Measurements from ENCODE around the gene E2F8.

The E2F8 gene

DNA sequence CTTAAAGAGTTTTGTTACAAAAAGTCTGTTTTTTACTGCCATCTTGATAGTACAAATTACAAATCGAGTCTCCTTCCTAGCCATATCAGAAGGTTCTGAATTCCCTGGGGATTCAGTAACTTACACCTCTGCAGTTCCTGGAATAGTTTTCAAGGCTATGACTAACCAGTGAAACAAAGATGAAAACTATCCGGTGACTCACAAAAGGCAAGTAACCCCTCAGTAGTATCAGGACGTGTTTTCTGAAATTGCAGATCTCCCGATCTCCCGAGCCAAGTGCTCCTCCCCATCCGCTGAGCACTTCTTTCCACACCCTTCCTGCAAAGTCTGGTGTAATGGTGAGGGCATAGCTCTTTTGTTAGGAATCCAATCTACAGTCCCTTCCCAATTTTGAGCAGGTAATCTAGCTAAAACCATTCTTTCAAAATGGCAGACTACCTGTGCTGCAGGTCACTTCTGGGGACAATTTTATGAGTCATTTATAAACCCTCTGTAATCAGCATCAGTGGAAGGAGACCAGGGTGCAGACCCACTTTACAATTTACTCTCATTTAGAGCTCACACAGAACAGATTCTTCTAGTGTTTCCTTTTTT is 7.7 kb downstream of the E2F8 start:
- Histone ChIP-seq H3K9ac (no peak overlapping the region), H4K20me1 (ENCODE audit: insufficient read depth) (no peaks in the 10 kb centered on the region), H3K4me1 (ENCODE audit: low read depth, poor library complexity, severe bottlenecking) (peaks cover 1% of the 10 kb centered on the region), H3K4me3 (IDR thresholded peaks at IDR 0.05; ENCODE audit: insufficient read depth, low read depth, low read length) (no peak overlapping the region), H2AFZ (ENCODE audit: low read depth) (no peak overlapping the region), H3K4me2 (no peak overlapping the region), H3K27ac (no peak overlapping the region), H3K79me2 (ENCODE audit: insufficient read depth, low read depth) (no peaks in the 10 kb centered on the region), H3K27me3 (ENCODE audit: insufficient read depth, low read depth) (no peaks in the 10 kb centered on the region), H3K36me3 (ENCODE audit: insufficient read depth) (no peaks in the 10 kb centered on the region; the same call in 1 of the 2 replicates)
- TF ChIP-seq, protein P1, sequence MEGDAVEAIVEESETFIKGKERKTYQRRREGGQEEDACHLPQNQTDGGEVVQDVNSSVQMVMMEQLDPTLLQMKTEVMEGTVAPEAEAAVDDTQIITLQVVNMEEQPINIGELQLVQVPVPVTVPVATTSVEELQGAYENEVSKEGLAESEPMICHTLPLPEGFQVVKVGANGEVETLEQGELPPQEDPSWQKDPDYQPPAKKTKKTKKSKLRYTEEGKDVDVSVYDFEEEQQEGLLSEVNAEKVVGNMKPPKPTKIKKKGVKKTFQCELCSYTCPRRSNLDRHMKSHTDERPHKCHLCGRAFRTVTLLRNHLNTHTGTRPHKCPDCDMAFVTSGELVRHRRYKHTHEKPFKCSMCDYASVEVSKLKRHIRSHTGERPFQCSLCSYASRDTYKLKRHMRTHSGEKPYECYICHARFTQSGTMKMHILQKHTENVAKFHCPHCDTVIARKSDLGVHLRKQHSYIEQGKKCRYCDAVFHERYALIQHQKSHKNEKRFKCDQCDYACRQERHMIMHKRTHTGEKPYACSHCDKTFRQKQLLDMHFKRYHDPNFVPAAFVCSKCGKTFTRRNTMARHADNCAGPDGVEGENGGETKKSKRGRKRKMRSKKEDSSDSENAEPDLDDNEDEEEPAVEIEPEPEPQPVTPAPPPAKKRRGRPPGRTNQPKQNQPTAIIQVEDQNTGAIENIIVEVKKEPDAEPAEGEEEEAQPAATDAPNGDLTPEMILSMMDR (conservative IDR thresholded peaks at IDR 0.05; ENCODE audit: low read depth, low read length), result no peak

DNA sequence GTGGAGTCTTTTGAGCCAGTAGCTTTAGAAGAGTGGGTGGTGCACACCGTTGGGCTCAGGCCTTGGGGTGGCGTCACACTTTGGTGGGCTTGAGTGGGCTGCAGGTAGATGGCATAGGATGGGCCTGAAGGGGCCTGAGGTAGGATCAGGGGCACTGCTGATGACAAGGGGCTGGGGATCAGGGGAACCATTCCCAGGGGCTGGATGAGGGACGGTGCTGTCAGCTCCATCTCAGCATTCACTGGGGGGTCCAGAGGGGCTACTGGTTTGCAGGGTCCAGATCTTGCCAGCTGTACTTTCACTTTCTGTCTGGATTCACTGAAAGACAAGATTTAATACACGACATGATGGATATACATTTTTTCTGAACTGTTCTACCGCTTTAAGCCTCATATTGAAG is 11.1 kb downstream of the E2F8 start:
- no peak overlapping the region for H2AFZ ChIP-seq (ENCODE audit: low read depth)
- H3K4me2 ChIP-seq, result no peak overlapping the region
- H3K36me3 ChIP-seq (ENCODE audit: insufficient read depth), result no peaks in the 10 kb centered on the region
- no peak overlapping the region for H3K27ac ChIP-seq
- H4K20me1 ChIP-seq (ENCODE audit: insufficient read depth), result no peaks in the 10 kb centered on the region
- TF ChIP-seq, protein P1 (conservative IDR thresholded peaks at IDR 0.05; ENCODE audit: low read depth, low read length), result no peak
- no peaks in the 10 kb centered on the region for H3K79me2 ChIP-seq (ENCODE audit: insufficient read depth, low read depth)
- H3K9ac ChIP-seq, result no peak overlapping the region
- no peaks in the 10 kb centered on the region for H3K4me1 ChIP-seq (ENCODE audit: low read depth, poor library complexity, severe bottlenecking)
- H3K27me3 ChIP-seq (ENCODE audit: insufficient read depth, low read depth), result no peaks in the 10 kb centered on the region
- no peak overlapping the region for H3K4me3 ChIP-seq (IDR thresholded peaks at IDR 0.05; ENCODE audit: insufficient read depth, low read depth, low read length)

DNA sequence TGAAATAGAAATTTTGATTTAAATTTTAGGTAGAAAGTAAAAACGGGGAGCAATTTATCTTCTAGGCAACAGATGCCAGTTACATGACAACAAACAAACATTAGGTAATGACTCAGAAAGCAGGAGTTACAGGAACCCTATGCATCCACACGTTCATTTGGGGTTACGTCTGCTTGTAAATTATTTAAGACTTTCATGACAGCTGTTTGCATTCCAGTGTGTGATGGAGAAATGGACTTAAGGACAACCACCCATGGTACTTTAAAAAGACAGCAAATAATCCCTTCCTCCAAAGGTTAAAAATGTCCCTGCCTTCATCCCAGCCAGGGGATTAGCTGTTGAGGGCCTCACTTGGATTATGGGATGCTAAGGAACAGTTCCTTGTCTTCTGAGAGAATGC is 11.8 kb downstream of the E2F8 start:
- H3K27ac ChIP-seq, result no peak overlapping the region
- H4K20me1 ChIP-seq (ENCODE audit: insufficient read depth), result no peaks in the 10 kb centered on the region
- no peak overlapping the region for H3K9ac ChIP-seq
- no peak overlapping the region for H3K4me3 ChIP-seq (IDR thresholded peaks at IDR 0.05; ENCODE audit: insufficient read depth, low read depth, low read length)
- TF ChIP-seq, protein P1 (conservative IDR thresholded peaks at IDR 0.05; ENCODE audit: low read depth, low read length), result no peak
- no peaks in the 10 kb centered on the region for H3K4me1 ChIP-seq (ENCODE audit: low read depth, poor library complexity, severe bottlenecking)
- H2AFZ ChIP-seq (ENCODE audit: low read depth), result no peak overlapping the region
- H3K79me2 ChIP-seq (ENCODE audit: insufficient read depth, low read depth), result no peaks in the 10 kb centered on the region
- H3K4me2 ChIP-seq, result no peak overlapping the region
- no peaks in the 10 kb centered on the region for H3K36me3 ChIP-seq (ENCODE audit: insufficient read depth)
- H3K27me3 ChIP-seq (ENCODE audit: insufficient read depth, low read depth), result no peaks in the 10 kb centered on the region

DNA sequence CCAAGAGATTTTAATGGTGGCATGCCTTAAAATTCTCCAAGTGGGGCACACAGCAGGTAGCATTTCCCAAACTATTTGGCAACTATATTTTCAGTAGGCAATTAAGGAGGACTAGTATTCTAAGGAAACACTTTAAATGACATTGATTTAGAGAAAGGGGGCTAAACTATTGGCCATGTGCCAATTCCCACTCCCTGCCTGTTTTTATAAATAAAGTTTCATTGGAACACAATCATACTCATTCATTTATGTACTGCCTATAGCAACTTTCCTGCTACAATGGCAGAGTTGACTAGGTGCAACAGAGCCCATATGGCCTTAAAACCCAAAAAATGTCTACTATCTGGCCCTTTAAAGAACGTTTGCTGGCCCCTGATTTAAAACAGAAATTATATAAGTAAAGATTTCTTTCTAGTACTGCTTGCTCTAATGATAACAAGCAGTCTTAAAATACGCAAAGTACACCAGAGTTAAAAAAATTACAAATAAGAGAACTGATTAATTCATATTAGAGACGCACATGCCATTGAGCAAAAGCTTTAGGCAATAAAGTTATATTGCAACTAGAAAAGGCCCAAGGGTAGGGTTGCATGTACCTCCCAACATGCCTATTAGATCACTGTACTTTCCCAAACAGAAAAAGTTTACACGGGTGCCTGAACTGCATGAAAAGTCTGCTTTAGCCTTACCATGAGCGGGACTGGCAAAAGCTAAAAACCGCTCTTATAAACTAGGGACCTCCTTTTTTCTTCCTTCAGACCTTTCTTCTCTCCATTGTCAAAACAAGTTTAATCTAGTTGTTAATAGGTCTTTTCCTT is 14.2 kb downstream of the E2F8 start:
- no peak overlapping the region for H3K27ac ChIP-seq
- no peaks in the 10 kb centered on the region for H4K20me1 ChIP-seq (ENCODE audit: insufficient read depth)
- no peaks in the 10 kb centered on the region for H3K36me3 ChIP-seq (ENCODE audit: insufficient read depth)

More for the DNA sequence above, 14.2 kb downstream of the E2F8 start:
- TF ChIP-seq, protein P1 (conservative IDR thresholded peaks at IDR 0.05; ENCODE audit: low read depth, low read length), result no peak
- Histone ChIP-seq H3K4me2 (no peak overlapping the region), H3K79me2 (ENCODE audit: insufficient read depth, low read depth) (no peaks in the 10 kb centered on the region), H2AFZ (ENCODE audit: low read depth) (no peak overlapping the region), H3K9ac (no peak overlapping the region), H3K4me3 (IDR thresholded peaks at IDR 0.05; ENCODE audit: insufficient read depth, low read depth, low read length) (no peak overlapping the region), H3K27me3 (ENCODE audit: insufficient read depth, low read depth) (no peaks in the 10 kb centered on the region), H3K4me1 (ENCODE audit: low read depth, poor library complexity, severe bottlenecking) (no peaks in the 10 kb centered on the region)
